ENCODE results near the gene LPCAT4.

LPCAT4 gene

DNA sequence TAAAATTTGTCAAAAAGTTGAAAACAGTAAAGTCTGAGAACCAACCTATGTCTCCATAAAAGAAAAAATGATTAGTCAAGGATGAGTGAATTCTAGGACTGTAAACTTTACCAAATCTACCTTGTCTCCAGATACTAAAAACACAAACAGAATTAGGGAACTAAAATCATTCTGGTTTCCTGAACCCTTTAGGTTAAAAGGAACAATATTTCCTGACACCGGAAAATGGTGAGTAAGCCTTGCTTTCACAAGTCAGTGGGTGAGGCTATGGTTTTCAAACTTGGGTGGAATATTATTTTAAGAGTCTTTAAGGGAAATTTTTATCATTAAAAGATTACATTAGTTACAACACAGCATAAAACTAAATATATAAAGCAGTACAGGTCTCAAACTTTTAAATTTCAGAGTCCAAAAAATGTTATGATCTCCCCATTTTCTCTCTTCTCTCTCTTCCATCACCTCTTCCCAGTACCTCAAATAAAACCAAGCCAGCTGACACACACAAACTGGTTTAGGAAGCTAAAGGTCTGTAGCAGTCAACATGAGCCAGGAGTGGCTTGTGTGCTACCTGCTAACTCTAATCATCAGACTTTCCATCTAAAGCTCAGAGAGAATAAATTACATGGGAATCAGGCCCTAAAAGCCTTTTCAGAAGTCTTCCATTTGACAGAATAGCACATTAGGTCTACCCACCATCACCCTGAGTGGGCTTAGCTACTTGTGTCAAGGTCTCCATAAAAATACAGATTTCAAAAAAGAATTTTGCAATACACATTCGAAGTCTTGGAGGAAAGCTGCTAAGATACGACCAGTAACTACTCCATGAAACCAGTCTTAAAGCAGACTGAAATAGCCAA, 31.6 kb downstream of the LPCAT4 start:
- peak; percentile 59 for DNase-seq

DNA sequence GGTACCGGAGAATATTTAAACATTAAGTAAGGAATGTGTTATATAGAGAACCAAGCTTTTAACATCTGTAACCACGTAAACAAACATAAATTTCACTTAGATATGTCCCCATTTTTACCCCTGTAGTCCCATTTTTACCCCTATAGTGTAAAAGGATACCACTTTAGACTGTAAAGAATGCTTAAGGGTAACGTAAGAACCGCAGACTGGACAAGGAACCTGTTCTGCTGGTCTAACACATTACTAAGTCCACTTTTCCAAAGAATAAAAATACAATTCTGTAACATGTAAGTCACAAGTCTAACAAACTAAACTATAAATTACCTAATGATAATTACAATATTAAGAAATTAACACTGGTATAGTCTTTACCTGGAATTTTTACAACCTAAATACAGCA, 32.3 kb downstream of the LPCAT4 start:
- no peak for DNase-seq

GRCh38 chr15:34332553-34333120, 34.4 kb downstream of the LPCAT4 start:
- peak; percentile 48 for DNase-seq

DNA sequence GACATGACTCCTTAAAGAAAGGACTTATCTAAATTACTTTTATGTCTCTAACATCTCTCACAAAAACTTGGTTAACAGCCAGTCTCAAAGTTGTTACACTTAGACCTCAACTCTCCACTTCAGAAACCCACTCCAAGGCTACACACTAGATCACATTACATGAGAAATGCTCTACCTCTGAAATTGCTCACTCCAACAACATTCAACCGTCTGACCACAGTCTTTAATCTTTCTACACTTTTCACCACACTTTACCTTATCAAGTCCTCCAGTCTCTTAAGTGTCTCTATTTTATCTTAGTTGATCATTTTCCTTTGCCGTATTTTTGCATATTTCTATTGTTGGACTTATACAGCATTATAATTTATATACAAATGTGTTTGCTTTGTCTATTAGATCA, 35.2 kb downstream of the LPCAT4 start:
- peak; percentile 95 for DNase-seq

GRCh38 chr15:34330279-34330678, 36.7 kb downstream of the LPCAT4 start:
- DNase-seq: no peak

DNA sequence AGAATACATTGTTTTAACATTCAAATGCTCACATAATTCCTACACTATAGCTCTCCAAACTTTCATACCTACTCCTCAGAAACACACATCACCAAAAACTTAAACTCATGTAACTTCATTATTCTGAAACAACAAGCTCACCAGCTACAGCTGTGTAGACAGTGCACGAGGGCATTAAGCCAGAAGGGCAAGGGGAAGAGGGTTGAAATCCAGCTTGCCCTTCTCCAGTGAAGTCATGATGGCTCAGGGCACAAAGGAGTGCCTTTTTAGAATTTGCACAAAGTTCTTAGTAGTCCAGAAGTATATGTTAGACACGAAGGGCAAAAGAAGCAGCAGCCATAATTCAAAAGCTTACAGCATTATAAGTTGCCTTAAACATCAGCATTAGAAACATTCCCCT, 38.0 kb downstream of the LPCAT4 start:
- DNase-seq: no peak

- no peak for DNase-seq
These were observed 39.1 kb downstream of the LPCAT4 start for GRCh38 chr15:34327906-34328305.

- DNase-seq: no peak
These were observed 41.6 kb downstream of the LPCAT4 start for GRCh38 chr15:34325368-34325767.

DNA sequence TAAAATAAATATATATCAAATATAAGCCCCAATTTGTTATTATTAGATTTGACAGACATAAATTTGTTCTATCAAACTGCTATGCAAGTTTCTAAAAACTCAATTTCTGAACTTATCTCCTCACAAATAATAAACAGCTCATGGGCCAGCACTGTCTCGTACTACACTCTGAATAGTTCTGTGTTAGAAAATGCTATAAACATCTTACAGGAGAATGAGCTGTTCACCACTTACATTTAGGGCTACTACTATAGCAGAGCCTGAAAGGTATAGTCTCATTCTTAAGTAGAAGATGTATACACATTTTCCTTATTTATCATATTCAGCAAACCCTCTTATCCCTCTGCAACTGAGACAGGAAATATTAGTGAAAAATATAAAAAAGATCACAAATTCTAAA, 42.1 kb downstream of the LPCAT4 start:
- DNase-seq: no peak

- no peak for DNase-seq
These were observed 43.8 kb downstream of the LPCAT4 start for GRCh38 chr15:34323217-34323616.

DNA sequence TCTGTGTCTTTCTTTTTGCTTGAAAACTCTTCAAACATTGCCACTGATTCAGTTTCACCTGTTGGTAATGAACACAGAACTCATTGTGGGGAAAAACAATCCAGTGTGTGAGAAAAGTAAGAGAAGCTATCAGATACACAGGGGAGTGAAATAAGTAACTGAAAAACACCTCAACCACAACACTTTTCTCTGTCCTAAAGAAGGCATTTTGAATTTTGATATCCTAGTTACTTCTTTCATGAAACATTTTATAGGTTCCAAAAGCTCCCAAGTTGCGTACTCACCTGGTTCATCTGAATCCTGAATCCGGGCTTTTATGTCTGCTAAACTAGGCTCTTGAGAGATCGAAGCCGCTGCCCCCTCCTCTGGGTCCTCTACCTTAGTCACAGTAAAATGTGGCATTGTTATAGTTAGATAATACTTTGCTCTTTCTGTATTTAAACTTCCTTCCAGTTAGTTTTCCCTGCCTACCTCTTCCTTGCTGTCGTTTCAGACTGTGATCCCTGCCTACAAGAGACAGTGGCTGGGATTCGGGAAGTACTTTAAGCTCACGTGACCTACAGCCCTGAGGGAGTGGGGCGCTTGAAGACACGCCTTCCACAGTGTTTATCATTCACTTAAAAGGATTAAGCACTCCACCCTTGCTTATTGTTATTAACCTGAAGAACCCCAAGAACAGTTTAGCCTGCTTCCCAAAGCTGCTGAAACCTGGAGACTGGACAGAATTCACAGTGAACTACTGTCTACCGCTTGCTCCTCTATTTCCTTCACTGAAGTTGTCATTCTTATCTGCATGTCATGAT, 48.5 kb downstream of the LPCAT4 start:
- DNase-seq: peak; percentile 83

GRCh38 chr15:34314491-34315490, 52.2 kb downstream of the LPCAT4 start:
- DNase-seq: peak; percentile 67

DNA sequence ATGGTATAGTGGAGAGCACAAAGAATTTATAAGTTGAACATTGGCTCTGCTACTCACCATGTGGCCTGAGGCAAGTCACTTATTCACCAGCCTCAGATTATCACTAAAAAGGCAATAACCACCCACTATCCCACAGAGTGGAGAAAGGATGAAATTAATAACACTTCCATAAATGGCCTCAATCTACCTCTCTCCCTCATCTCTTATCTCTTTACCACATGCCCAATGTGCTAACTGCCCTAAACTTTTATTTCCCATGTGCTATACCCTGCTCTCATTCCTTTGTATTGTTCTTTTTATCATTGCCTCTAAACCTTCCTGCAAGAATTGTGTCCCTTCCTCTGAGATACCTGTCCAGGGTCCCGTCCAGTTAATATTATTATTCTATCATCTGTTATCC, 55.4 kb downstream of the LPCAT4 start:
- DNase-seq: peak; percentile 86
